Glutamatergic neuron (in vitro differentiated cells): ENCODE data around the gene MRGPRD. TPM values are rescaled to one million over a fixed set of nuclear protein-coding genes. Genes with fewer than 3 reads are reported as not detected.

ENCODE experiments used
- DNase-seq: peaks from one replicate; pipeline ENCODE4 v3.0.0; 2022
- H3K27ac Mint-ChIP-seq: one replicate; pipeline ENCODE4 v1.8.0; 2020; ENCODE audit warnings: mild to moderate bottlenecking, mixed read lengths, inconsistent platforms; ENCODE audit not compliant: unreplicated experiment
- H3K27me3 Mint-ChIP-seq: one replicate; pipeline ENCODE4 v1.8.0; 2020; ENCODE audit warnings: mild to moderate bottlenecking, moderate library complexity, mixed read lengths, inconsistent platforms; ENCODE audit not compliant: unreplicated experiment
- H3K36me3 Mint-ChIP-seq: one replicate; pipeline ENCODE4 v1.8.0; 2020; ENCODE audit warnings: mild to moderate bottlenecking, mixed read lengths, inconsistent platforms; ENCODE audit not compliant: unreplicated experiment
- H3K4me1 Mint-ChIP-seq: one replicate; pipeline ENCODE4 v1.8.0; 2020; ENCODE audit warnings: mild to moderate bottlenecking, low read depth, mixed read lengths, inconsistent platforms; ENCODE audit not compliant: unreplicated experiment
- H3K4me3 Mint-ChIP-seq: one replicate; pipeline ENCODE4 v1.8.0; 2020; ENCODE audit warnings: mild to moderate bottlenecking, mixed read lengths, inconsistent platforms; ENCODE audit not compliant: unreplicated experiment
- H3K9me3 Mint-ChIP-seq: one replicate; pipeline ENCODE4 v1.8.0; 2020; ENCODE audit warnings: mild to moderate bottlenecking, moderate library complexity, mixed read lengths, inconsistent platforms; ENCODE audit not compliant: unreplicated experiment
- total RNA-seq: library from RNA; stranded (reverse); fragmentation: NEBNext Ultra II Directional; extraction: Animal tissue kit (Norgen Biotek cat#: 25700); gene quantifications from one replicate; pipeline ENCODE4 v1.2.1, GENCODE V29; 2021; ENCODE audit not compliant: unreplicated experiment
- TF ChIP-seq, protein P1 (sequence below): fragments of 200-600 bp; sonication (generic); IDR thresholded peaks from one replicate; pipeline ENCODE4 v1.5.0; 2021; ENCODE audit not compliant: partially characterized antibody, unreplicated experiment

The MRGPRD gene
- total RNA-seq, 1 donor from 2014 or later, result not detected

DNA sequence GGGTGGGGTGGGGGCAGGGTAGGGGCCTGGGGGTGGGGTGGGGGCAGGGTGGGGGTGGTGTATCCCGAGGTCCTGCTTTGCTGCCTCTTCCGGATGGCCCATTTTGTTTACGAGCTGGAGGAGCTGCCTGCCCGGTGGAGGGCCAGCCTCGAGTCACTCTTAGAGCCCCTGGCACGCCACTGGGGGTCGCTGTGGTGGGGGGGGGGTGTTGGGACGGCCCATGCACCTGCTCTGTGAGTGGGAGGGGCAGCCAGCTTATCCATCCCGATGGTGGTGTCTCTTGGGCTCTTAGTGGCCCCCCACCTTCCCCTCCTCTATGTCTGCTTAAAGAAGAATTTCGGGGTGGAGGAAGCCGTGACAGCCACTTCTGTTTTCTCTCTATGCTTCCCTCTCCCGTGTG lies 24.6 kb downstream of the MRGPRD start:
- H3K27me3 Mint-ChIP-seq, result no peaks in the 10 kb centered on the region
- TF ChIP-seq, protein P1, sequence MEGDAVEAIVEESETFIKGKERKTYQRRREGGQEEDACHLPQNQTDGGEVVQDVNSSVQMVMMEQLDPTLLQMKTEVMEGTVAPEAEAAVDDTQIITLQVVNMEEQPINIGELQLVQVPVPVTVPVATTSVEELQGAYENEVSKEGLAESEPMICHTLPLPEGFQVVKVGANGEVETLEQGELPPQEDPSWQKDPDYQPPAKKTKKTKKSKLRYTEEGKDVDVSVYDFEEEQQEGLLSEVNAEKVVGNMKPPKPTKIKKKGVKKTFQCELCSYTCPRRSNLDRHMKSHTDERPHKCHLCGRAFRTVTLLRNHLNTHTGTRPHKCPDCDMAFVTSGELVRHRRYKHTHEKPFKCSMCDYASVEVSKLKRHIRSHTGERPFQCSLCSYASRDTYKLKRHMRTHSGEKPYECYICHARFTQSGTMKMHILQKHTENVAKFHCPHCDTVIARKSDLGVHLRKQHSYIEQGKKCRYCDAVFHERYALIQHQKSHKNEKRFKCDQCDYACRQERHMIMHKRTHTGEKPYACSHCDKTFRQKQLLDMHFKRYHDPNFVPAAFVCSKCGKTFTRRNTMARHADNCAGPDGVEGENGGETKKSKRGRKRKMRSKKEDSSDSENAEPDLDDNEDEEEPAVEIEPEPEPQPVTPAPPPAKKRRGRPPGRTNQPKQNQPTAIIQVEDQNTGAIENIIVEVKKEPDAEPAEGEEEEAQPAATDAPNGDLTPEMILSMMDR, result no peak
- no peak overlapping the region for H3K4me3 Mint-ChIP-seq
- H3K36me3 Mint-ChIP-seq, result no peaks in the 10 kb centered on the region
- H3K27ac Mint-ChIP-seq, result no peak overlapping the region
- H3K4me1 Mint-ChIP-seq, result peaks cover 8% of the 10 kb centered on the region
- peaks cover 6% of the 10 kb centered on the region for H3K9me3 Mint-ChIP-seq
- peak; percentile 49 for DNase-seq

DNA sequence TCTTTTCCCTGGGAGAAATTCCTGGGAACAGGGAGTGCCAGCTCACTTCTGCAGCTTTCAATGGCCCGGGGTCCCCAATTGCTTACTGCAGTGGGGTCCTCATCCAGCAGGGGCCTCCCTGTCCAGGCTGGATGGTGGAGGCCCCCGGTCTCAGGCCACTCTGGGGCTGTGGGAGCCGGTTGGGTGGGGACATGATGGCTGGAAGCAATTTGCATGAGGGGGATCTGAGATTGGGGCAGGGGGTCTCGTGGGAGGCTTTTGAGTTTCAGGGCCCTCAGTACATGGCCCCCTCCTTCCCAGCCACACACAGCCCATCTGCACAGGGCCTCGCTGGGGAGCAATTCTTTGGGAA lies 25.2 kb downstream of the MRGPRD start:
- TF ChIP-seq, protein P1, result no peak
- H3K9me3 Mint-ChIP-seq, result peaks cover 6% of the 10 kb centered on the region
- no peak overlapping the region for H3K4me3 Mint-ChIP-seq
- no peak for DNase-seq
- H3K36me3 Mint-ChIP-seq, result no peaks in the 10 kb centered on the region
- peaks cover 10% of the 10 kb centered on the region for H3K4me1 Mint-ChIP-seq
- no peak overlapping the region for H3K27ac Mint-ChIP-seq
- H3K27me3 Mint-ChIP-seq, result no peaks in the 10 kb centered on the region

DNA sequence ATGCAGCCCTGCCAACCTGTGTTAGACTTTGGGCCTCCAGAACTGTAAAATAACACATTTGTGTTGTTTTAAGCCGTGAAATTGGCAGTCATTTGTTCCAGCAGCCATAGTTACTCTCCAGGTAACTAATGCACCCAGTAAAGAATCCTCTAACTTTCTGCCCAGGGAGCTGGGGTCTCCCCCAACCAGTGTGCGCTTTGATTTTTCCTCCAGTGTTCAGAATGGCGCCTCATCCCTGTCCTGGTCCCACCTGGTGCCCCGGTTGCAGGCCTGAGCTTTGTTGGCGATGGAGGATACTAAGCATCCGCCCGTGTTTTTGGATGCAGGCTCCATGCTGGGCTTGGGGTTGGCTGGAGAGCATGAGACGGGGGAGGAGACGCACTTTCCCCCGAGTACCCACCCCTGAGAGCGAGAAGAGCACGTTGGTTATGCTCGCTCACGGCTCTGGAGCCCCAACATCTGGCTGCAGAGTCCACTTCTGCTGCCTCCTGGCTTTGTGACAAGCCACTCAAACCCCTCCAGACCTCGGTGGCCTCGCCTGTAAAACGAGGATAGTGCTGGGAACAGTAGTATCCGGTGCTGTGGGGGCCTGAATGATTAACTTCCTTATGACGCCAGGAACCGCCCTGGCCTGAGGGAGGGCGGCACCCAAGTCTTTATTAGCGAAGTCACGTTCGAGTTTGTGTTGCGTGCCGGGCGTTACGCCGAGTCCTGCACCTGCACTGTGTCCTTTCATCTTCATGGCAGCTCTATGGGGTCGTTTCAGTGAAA lies 25.8 kb downstream of the MRGPRD start:
- TF ChIP-seq, protein P1, result no peak
- no peak overlapping the region for H3K27ac Mint-ChIP-seq
- no peaks in the 10 kb centered on the region for H3K36me3 Mint-ChIP-seq
- DNase-seq, result no peak
- no peak overlapping the region for H3K4me3 Mint-ChIP-seq
- H3K4me1 Mint-ChIP-seq, result peaks cover 7% of the 10 kb centered on the region
- no peaks in the 10 kb centered on the region for H3K27me3 Mint-ChIP-seq
- peaks cover 3% of the 10 kb centered on the region for H3K9me3 Mint-ChIP-seq

DNA sequence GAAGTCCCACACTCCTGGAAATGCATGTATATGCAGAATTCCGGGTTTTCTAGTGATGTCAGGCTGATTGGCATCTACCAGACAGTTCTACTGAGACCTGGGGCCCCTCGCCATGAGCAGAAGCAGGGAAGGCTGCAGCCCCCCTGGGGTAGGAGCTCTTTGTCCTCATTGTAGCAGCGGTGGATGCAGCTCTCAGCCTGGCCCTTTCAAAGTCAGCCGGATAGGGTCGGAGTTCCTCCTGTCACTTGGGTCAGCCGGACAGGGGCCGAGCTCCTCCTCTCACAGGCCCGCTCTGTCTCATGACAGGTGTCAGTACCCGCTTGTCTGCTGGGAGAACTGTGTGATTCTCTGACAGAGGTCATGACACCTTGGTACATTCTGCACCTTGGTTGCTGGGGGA lies 30.0 kb downstream of the MRGPRD start:
- Mint-ChIP-seq H3K27ac (no peak overlapping the region), H3K9me3 (peaks cover 1% of the 10 kb centered on the region), H3K4me3 (no peak overlapping the region), H3K36me3 (no peaks in the 10 kb centered on the region), H3K4me1 (peaks cover 10% of the 10 kb centered on the region), H3K27me3 (no peaks in the 10 kb centered on the region)
- TF ChIP-seq, protein P1, result no peak
- DNase-seq, result no peak

DNA sequence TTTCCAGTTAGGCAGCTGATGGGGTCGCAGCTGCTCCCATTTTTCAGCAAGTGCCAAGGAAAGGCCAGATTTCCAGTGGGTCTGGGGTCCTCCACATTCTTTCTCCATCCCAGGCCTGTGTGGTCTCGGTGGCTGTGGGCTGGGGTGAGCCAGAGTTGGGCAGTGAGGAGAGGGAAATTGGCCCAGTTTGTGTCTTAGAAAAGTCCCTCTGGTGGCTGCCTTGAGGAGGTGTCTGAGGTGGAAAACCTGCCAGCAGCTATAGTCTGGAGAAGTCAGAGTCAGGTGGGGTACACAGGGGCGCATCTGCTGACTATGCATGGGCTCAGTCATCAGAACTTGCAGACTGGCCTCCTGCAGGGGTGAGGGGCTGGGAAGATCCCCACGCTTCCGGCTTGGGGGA lies 30.5 kb downstream of the MRGPRD start:
- H3K4me3 Mint-ChIP-seq, result no peak overlapping the region
- H3K27me3 Mint-ChIP-seq, result no peaks in the 10 kb centered on the region
- H3K36me3 Mint-ChIP-seq, result no peaks in the 10 kb centered on the region
- H3K4me1 Mint-ChIP-seq, result peaks cover 9% of the 10 kb centered on the region
- no peak for DNase-seq
- H3K9me3 Mint-ChIP-seq, result peaks cover 1% of the 10 kb centered on the region
- H3K27ac Mint-ChIP-seq, result no peak overlapping the region
- TF ChIP-seq, protein P1, result peak; percentile 62
